Left lung (tissue), 10 donors: ENCODE results near the gene USHBP1. TPM values are rescaled to one million over a fixed set of nuclear protein-coding genes. Genes with fewer than 3 reads are reported as not detected.

Source experiments
- ATAC-seq: fragments of 200-7000 bp; cut with Tn5 transposase; one replicate; pipeline ENCODE4 v1.9.1; 2020; ENCODE audit warnings: moderate library complexity
- DNase-seq, 4 donors: peaks; one replicate each; pipeline ENCODE4 v3.0.0-alpha.2; 2013 to 2020
- H3K27ac ChIP-seq, 2 donors: fragments of 200-600 bp; sonication (generic) in 1 of 2; one replicate each; pipeline versions ENCODE4 v1.5.0 to v1.8.0; 2020 to 2021
- H3K27me3 ChIP-seq, 2 donors: fragments of 200-600 bp; sonication (generic) in 1 of 2; one replicate each; pipeline versions ENCODE4 v1.5.0 to v1.8.0; 2020 to 2021
- H3K36me3 ChIP-seq, 2 donors: fragments of 200-600 bp; sonication (generic) in 1 of 2; one replicate each; pipeline versions ENCODE4 v1.5.0 to v1.8.0; 2020 to 2021
- H3K4me1 ChIP-seq, 2 donors: fragments of 200-600 bp; one replicate each; pipeline ENCODE4 v1.8.0; 2021
- H3K4me3 ChIP-seq, 2 donors: fragments of 200-600 bp; sonication (generic) in 1 of 2; one replicate each; pipeline versions ENCODE4 v1.5.0 to v1.8.0; 2020 to 2021; ENCODE audit warnings: mild to moderate bottlenecking in 1 of 2
- H3K9me3 ChIP-seq, 2 donors: fragments of 200-600 bp; sonication (generic) in 1 of 2; one replicate each; pipeline versions ENCODE4 v1.5.0 to v1.8.0; 2020 to 2021
- CTCF ChIP-seq, 2 donors: fragments of 200-600 bp; sonication (generic) in 1 of 2; IDR thresholded peaks; one replicate each; pipeline versions ENCODE4 v1.5.0 to v1.8.0; 2021; ENCODE audit warnings: antibody characterized with exemption in 2 of 2
- intact Hi-C, 2 donors: fragments of 100-400 bp; cut with DNase I; formaldehyde crosslinking; loops; one replicate each; pipeline versions ENCODE4 v1.11.2 to v1.14.2; 2022
- polyA plus RNA-seq, 6 donors: library from polyadenylated mRNA; unstranded; fragments of 120-200 nt; gene quantifications; one replicate each; pipeline ENCODE4 v1.2.1, GENCODE V29; 2013; ENCODE audit not compliant: insufficient read length in 6 of 6
- total RNA-seq, 2 donors: library from RNA; stranded (reverse); fragmentation: NEBNext Ultra II Directional; extraction: Animal tissue kit (Norgen Biotek cat#: 25700); gene quantifications; one replicate each; pipeline ENCODE4 v1.2.1, GENCODE V29; 2021
- donor health status: DM: no; HTN: yes; CAD: no.
- donor health status: DM: no; HTN: no; CAD: no.

USHBP1 gene
- total and polyA plus RNA-seq, 8 donors, result 4.8 to 13.3 (median 10.8) TPM

GRCh38 chr19:17202249-17202648 is 62.3 kb downstream of the USHBP1 start:
- DNase-seq (no peak), ATAC-seq (no peak)
- no peak for TF ChIP-seq CTCF (IDR thresholded peaks at IDR 0.05)
- peaks cover 0 to 100% of the 10 kb centered on the region in 2 donors for H3K36me3 ChIP-seq
- H3K9me3 ChIP-seq, result no peaks in the 10 kb centered on the region
- H3K4me1 ChIP-seq, result no peaks in the 10 kb centered on the region
- H3K27me3 ChIP-seq, result no peaks in the 10 kb centered on the region
- H3K27ac ChIP-seq, result no peak overlapping the region
- intact Hi-C loops, result loop anchor here in 1 of 2 donors (10.0 kb wide), 1 partner anchor 83 kb away; the partner anchor contains the start of gene ANKLE1
- H3K4me3 ChIP-seq, result no peak overlapping the region

GRCh38 chr19:17200408-17201079 is 64.0 kb downstream of the USHBP1 start:
- no peak for TF ChIP-seq CTCF (IDR thresholded peaks at IDR 0.05)
- intact Hi-C loops, result loop anchor here in 1 of 2 donors (10.0 kb wide), 1 partner anchor 84 kb away; the partner anchor contains the start of gene ANKLE1

More at GRCh38 chr19:17200408-17201079, 64.0 kb downstream of the USHBP1 start:
- Histone ChIP-seq H3K4me3 (no peak overlapping the region), H3K27ac (no peak overlapping the region), H3K27me3 (no peaks in the 10 kb centered on the region), H3K9me3 (no peaks in the 10 kb centered on the region), H3K4me1 (no peaks in the 10 kb centered on the region), H3K36me3 (peaks cover 0 to 100% of the 10 kb centered on the region in 2 donors)
- DNase-seq, result no peak
- ATAC-seq, result no peak

Other genes with a start within 250 kb of the USHBP1 start
- 10 to 100 TPM; 13.1 to 17.3 TPM for gene CPAMD8, start 237.9 kb downstream of the USHBP1 start, total RNA-seq
- 10 to 100 TPM; 60.4 to 79.9 (median 66.5) TPM for gene CPAMD8, start 237.9 kb downstream of the USHBP1 start, polyA plus RNA-seq
- 10 to 100 TPM in 1 of 2 donors, 1 to 10 TPM in 1; 8.4 to 11.6 TPM for gene HAUS8, start 189.3 kb downstream of the USHBP1 start, total RNA-seq
- gene HAUS8, start 189.3 kb downstream of the USHBP1 start, polyA plus RNA-seq, result 10 to 100 TPM; 11.1 to 15.2 (median 13.8) TPM
- 100 to 1,000 TPM in 1 of 2 donors, 10 to 100 TPM in 1; 89.5 to 149 TPM for gene MYO9B, start 189.0 kb downstream of the USHBP1 start, total RNA-seq
- gene MYO9B, start 189.0 kb downstream of the USHBP1 start, polyA plus RNA-seq, result 10 to 100 TPM; 56.5 to 72.6 (median 60.1) TPM
- gene USE1, start 49.4 kb downstream of the USHBP1 start, total RNA-seq, result 10 to 100 TPM; 23.1 to 25.6 TPM
- gene USE1, start 49.4 kb downstream of the USHBP1 start, polyA plus RNA-seq, result 10 to 100 TPM; 28.5 to 40.9 (median 33.5) TPM
- gene OCEL1, start 38.5 kb downstream of the USHBP1 start, total RNA-seq, result 10 to 100 TPM; 35.4 to 38.0 TPM
- 10 to 100 TPM in 5 of 6 donors, 1 to 10 TPM in 1; 9.7 to 21.2 (median 11.9) TPM for gene OCEL1, start 38.5 kb downstream of the USHBP1 start, polyA plus RNA-seq
- gene NR2F6, start 18.8 kb downstream of the USHBP1 start, total RNA-seq, result 10 to 100 TPM; 48.7 to 56.5 TPM
- gene NR2F6, start 18.8 kb downstream of the USHBP1 start, polyA plus RNA-seq, result 10 to 100 TPM; 18.6 to 34.9 (median 29.6) TPM
- 10 to 100 TPM; 73.1 to 75.5 TPM for gene BABAM1, start 2.7 kb upstream of the USHBP1 start, total RNA-seq
- 100 to 1,000 TPM in 4 of 6 donors, 10 to 100 TPM in 2; 99.3 to 108 (median 102) TPM for gene BABAM1, start 2.7 kb upstream of the USHBP1 start, polyA plus RNA-seq
- gene ANKLE1, start 17.2 kb upstream of the USHBP1 start, total RNA-seq, result under 1 TPM; 0.45 to 0.55 TPM
- gene ANKLE1, start 17.2 kb upstream of the USHBP1 start, polyA plus RNA-seq, result 1 to 10 TPM; 1.2 to 2.4 (median 1.8) TPM
- gene ABHD8, start 38.7 kb upstream of the USHBP1 start, total RNA-seq, result 10 to 100 TPM; 16.9 to 17.1 TPM
- 10 to 100 TPM in 4 of 6 donors, 1 to 10 TPM in 2; 6.8 to 11.7 (median 10.2) TPM for gene ABHD8, start 38.7 kb upstream of the USHBP1 start, polyA plus RNA-seq
- 10 to 100 TPM; 72.9 to 91.9 TPM for gene MRPL34, start 41.1 kb upstream of the USHBP1 start, total RNA-seq
- 10 to 100 TPM; 32.2 to 41.9 (median 37.8) TPM for gene MRPL34, start 41.1 kb upstream of the USHBP1 start, polyA plus RNA-seq
- 10 to 100 TPM; 30.5 to 44.1 TPM for gene DDA1, start 44.8 kb upstream of the USHBP1 start, total RNA-seq
- 10 to 100 TPM; 24.7 to 37.4 (median 33.0) TPM for gene DDA1, start 44.8 kb upstream of the USHBP1 start, polyA plus RNA-seq
- gene ANO8, start 70.1 kb upstream of the USHBP1 start, total RNA-seq, result 10 to 100 TPM; 18.0 to 21.0 TPM
- gene ANO8, start 70.1 kb upstream of the USHBP1 start, polyA plus RNA-seq, result 10 to 100 TPM in 4 of 6 donors, 1 to 10 TPM in 2; 9.8 to 14.0 (median 12.0) TPM
- 10 to 100 TPM; 16.9 to 23.5 TPM for gene GTPBP3, start 72.8 kb upstream of the USHBP1 start, total RNA-seq
- gene GTPBP3, start 72.8 kb upstream of the USHBP1 start, polyA plus RNA-seq, result 10 to 100 TPM; 18.1 to 29.0 (median 22.4) TPM
- gene PLVAP, start 112.6 kb upstream of the USHBP1 start, total RNA-seq, result 10 to 100 TPM; 21.9 to 59.5 TPM
- gene PLVAP, start 112.6 kb upstream of the USHBP1 start, polyA plus RNA-seq, result 10 to 100 TPM; 14.0 to 23.2 (median 18.0) TPM
- 1 to 10 TPM in 1 of 2 donors, under 1 TPM in 1; 0.61 to 1.4 TPM for gene CCDC194, start 129.5 kb upstream of the USHBP1 start, total RNA-seq
- gene CCDC194, start 129.5 kb upstream of the USHBP1 start, polyA plus RNA-seq, result under 1 TPM in 3 of 6 donors, not detected in 3; 0.17 to 0.27 (median 0.20) TPM
- 100 to 1,000 TPM in 1 of 2 donors, 10 to 100 TPM in 1; 90.2 to 104 TPM for gene BST2, start 140.9 kb upstream of the USHBP1 start, total RNA-seq
- gene BST2, start 140.9 kb upstream of the USHBP1 start, polyA plus RNA-seq, result 10 to 100 TPM; 12.5 to 22.4 (median 18.1) TPM
- gene MVB12A, start 155.3 kb upstream of the USHBP1 start, total RNA-seq, result 10 to 100 TPM; 41.7 to 47.7 TPM
- 10 to 100 TPM; 44.3 to 59.5 (median 47.1) TPM for gene MVB12A, start 155.3 kb upstream of the USHBP1 start, polyA plus RNA-seq
- not detected for gene TMEM221, start 183.9 kb upstream of the USHBP1 start, total RNA-seq
- 1 to 10 TPM; 1.6 to 2.6 (median 2.0) TPM for gene TMEM221, start 183.9 kb upstream of the USHBP1 start, polyA plus RNA-seq
- gene NXNL1, start 196.2 kb upstream of the USHBP1 start, total RNA-seq, result not detected
- gene NXNL1, start 196.2 kb upstream of the USHBP1 start, polyA plus RNA-seq, result under 1 TPM in 1 of 6 donors, not detected in 5; 0.28 TPM
- gene SLC27A1, start 205.8 kb upstream of the USHBP1 start, total RNA-seq, result 10 to 100 TPM; 16.9 to 21.9 TPM
- 10 to 100 TPM; 21.0 to 28.1 (median 26.4) TPM for gene SLC27A1, start 205.8 kb upstream of the USHBP1 start, polyA plus RNA-seq
- 10 to 100 TPM; 78.2 to 85.4 TPM for gene PGLS, start 246.9 kb upstream of the USHBP1 start, total RNA-seq
- 10 to 100 TPM; 58.0 to 86.5 (median 69.2) TPM for gene PGLS, start 246.9 kb upstream of the USHBP1 start, polyA plus RNA-seq